ENCODE results near the gene NFIC.

DNA sequence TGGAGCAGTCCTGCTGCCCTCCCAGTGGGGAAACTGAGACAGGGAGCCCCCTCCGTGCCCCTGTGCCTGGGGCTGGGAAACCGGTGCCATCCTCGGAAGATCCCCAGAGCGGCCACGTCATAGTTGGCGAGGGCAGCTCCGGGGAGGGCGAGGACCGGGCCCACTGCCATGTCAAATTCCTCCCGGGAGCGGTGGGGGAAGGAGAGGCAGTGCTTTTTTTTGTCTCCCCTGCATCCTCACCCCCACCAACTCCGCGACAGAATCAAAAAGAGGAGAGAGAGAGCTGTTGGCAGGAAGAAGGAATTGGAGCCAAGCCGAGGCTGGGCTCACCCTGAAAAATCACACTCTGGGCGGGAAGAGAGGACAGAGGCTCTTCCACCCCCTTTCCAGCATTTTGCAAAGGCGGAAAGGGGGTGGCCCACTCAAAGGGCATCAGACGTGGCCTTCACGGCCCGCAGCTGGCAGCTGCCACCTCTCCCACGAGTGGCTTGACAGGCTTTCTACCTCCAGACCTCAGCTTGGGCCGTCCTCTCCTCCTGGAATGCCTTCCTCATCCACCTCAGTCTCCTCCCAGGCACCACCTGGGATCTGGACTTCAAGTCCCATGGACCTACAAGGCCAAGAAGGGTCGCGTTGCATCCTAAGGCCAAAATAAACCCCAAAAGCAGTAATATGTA lies 19.6 kb upstream of the NFIC start:
- TF ChIP-seq, protein P1, sequence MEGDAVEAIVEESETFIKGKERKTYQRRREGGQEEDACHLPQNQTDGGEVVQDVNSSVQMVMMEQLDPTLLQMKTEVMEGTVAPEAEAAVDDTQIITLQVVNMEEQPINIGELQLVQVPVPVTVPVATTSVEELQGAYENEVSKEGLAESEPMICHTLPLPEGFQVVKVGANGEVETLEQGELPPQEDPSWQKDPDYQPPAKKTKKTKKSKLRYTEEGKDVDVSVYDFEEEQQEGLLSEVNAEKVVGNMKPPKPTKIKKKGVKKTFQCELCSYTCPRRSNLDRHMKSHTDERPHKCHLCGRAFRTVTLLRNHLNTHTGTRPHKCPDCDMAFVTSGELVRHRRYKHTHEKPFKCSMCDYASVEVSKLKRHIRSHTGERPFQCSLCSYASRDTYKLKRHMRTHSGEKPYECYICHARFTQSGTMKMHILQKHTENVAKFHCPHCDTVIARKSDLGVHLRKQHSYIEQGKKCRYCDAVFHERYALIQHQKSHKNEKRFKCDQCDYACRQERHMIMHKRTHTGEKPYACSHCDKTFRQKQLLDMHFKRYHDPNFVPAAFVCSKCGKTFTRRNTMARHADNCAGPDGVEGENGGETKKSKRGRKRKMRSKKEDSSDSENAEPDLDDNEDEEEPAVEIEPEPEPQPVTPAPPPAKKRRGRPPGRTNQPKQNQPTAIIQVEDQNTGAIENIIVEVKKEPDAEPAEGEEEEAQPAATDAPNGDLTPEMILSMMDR (IDR thresholded peaks at IDR 0.05; ENCODE audit: poor library complexity, severe bottlenecking) = no peak
- no peak for TF ChIP-seq POLR2AphosphoS5 (IDR thresholded peaks at IDR 0.05)
